Embryonic facial prominence (tissue), 1 donor: ENCODE data around the gene REM2.
"Not testable (repeated sequence)": the region's sequence is repeated elsewhere in the genome, so short reads cannot be mapped to it uniquely, and the experiment has no call there.

Experiments
- DNase-seq: peaks from one replicate; pipeline ENCODE4 v3.0.0-alpha.2; 2016; ENCODE audit errors: extremely low spot score

REM2 gene

GRCh38 chr14:22896760-22897159 lies 13.7 kb downstream of the REM2 start:
- DNase-seq: no peak

GRCh38 chr14:22897357-22897756 lies 14.3 kb downstream of the REM2 start:
- DNase-seq: no peak

GRCh38 chr14:22898302-22899090 lies 15.5 kb downstream of the REM2 start:
- no peak for DNase-seq

GRCh38 chr14:22900081-22900799 lies 17.2 kb downstream of the REM2 start:
- peak; percentile 40 for DNase-seq

- DNase-seq: no peak
These were observed 18.8 kb downstream of the REM2 start for GRCh38 chr14:22901799-22902198.

GRCh38 chr14:22903742-22904087 lies 20.7 kb downstream of the REM2 start:
- no peak for DNase-seq

- DNase-seq: no peak
These were observed 22.6 kb downstream of the REM2 start for GRCh38 chr14:22905627-22906026.

- DNase-seq: no peak
These were observed 23.1 kb downstream of the REM2 start for GRCh38 chr14:22906073-22906472.

- DNase-seq: no peak
These were observed 24.4 kb downstream of the REM2 start for GRCh38 chr14:22907429-22907828.

GRCh38 chr14:22908601-22909000 lies 25.6 kb downstream of the REM2 start:
- DNase-seq: no peak

GRCh38 chr14:22910916-22911315 lies 27.9 kb downstream of the REM2 start:
- DNase-seq: no peak

GRCh38 chr14:22914836-22915235 lies 31.8 kb downstream of the REM2 start:
- DNase-seq: not testable (repeated sequence)

GRCh38 chr14:22915886-22916521 lies 33.0 kb downstream of the REM2 start:
- DNase-seq: no peak

GRCh38 chr14:22918804-22919600 lies 36.0 kb downstream of the REM2 start, which contains the start of gene RBM23:
TSS of gene RBM23 (minus strand) at chr14:22919149.
- DNase-seq: peak; percentile 99

- DNase-seq: no peak
These were observed 36.5 kb downstream of the REM2 start for GRCh38 chr14:22919601-22919921.

GRCh38 chr14:22920697-22921096 lies 37.7 kb downstream of the REM2 start:
- no peak for DNase-seq

- DNase-seq: no peak
These were observed 39.3 kb downstream of the REM2 start for GRCh38 chr14:22922294-22922693.

GRCh38 chr14:22923746-22924145 lies 40.7 kb downstream of the REM2 start:
- no peak for DNase-seq

- DNase-seq: no peak
These were observed 42.5 kb downstream of the REM2 start for GRCh38 chr14:22925513-22925912.

- no peak for DNase-seq
These were observed 43.3 kb downstream of the REM2 start for GRCh38 chr14:22926316-22926715.

- no peak for DNase-seq
These were observed 45.4 kb downstream of the REM2 start for GRCh38 chr14:22928237-22929103.
